Measurements from ENCODE around the gene CD247.

DNA sequence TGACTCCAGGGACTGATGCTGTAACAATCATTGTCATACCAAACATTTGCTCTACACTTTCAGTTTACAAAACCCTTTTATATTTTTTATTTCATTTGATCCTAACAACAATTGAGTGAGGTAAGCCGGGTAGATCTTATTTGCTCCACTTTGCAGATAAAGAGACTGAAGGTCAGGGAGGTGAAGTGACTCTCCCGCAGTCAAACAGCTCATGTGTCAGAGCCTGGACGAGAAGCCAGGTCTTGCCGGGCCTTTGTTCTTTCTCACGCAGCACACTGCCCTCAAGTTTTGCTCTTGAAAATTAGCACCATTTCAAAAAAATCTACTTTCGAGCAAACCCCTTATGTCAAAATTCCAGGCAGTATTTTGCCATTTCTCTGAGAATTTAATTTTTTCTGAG is 65.2 kb downstream of the CD247 start:
- TF ChIP-seq, protein P1, sequence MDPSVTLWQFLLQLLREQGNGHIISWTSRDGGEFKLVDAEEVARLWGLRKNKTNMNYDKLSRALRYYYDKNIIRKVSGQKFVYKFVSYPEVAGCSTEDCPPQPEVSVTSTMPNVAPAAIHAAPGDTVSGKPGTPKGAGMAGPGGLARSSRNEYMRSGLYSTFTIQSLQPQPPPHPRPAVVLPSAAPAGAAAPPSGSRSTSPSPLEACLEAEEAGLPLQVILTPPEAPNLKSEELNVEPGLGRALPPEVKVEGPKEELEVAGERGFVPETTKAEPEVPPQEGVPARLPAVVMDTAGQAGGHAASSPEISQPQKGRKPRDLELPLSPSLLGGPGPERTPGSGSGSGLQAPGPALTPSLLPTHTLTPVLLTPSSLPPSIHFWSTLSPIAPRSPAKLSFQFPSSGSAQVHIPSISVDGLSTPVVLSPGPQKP (IDR thresholded peaks at IDR 0.05; ENCODE audit: borderline replicate concordance, low read depth, low read length): no peak
- TF ChIP-seq CTCF (conservative IDR thresholded peaks at IDR 0.05; ENCODE audit: low read depth, low read length): no peak
- no peak for TF ChIP-seq POLR2A (IDR thresholded peaks at IDR 0.05; ENCODE audit: low read depth, low read length)
- no peak for TF ChIP-seq MAFK (IDR thresholded peaks at IDR 0.05; ENCODE audit: low read depth, low read length)
- TF ChIP-seq RAD21 (IDR thresholded peaks at IDR 0.05; ENCODE audit: low read length): no peak
- no peak for TF ChIP-seq CEBPB (IDR thresholded peaks at IDR 0.05; ENCODE audit: low read depth, low read length)
- no peak for TF ChIP-seq USF2 (IDR thresholded peaks at IDR 0.05; ENCODE audit: low read depth, low read length)
- no peak for TF ChIP-seq MAZ (IDR thresholded peaks at IDR 0.05; ENCODE audit: borderline replicate concordance, low read depth, low read length)
- no peak for TF ChIP-seq RFX5 (IDR thresholded peaks at IDR 0.05; ENCODE audit: low read depth, low read length)
- TF ChIP-seq CHD1 (IDR thresholded peaks at IDR 0.05; ENCODE audit: low read depth, low read length): no peak
- TF ChIP-seq NFE2L2 (IDR thresholded peaks at IDR 0.05; ENCODE audit: low read depth, low read length): no peak
- no peak for TF ChIP-seq SMC3 (IDR thresholded peaks at IDR 0.05; ENCODE audit: low read depth, low read length)
